Stimulated activated naive CD8-positive, alpha-beta T cell treated with anti-CD3 and anti-CD28 coated beads, Interleukin-15, Interleukin-2, amounts not matched to agents 100 U/mL and 50 U/mL, for 24 hours (primary cell): ENCODE measurements around the gene TSBP1.
A peak's percentile ranks its signal among the peaks of the same experiment; 100 is the strongest.
"Not testable (repeated sequence)": the region's sequence is repeated elsewhere in the genome, so short reads cannot be mapped to it uniquely, and the experiment has no call there.

Experiments used
- ATAC-seq: fragments of 150-1000 bp; cut with Tn5 transposase; one replicate; pipeline ENCODE4 v1.10.0; 2021
- DNase-seq: peaks from one replicate; pipeline ENCODE4 v3.0.0; 2021

The TSBP1 gene

GRCh38 chr6:32375739-32376529, 4.2 kb upstream of the TSBP1 start:
- ATAC-seq (no peak), DNase-seq (no peak)

- no peak for ATAC-seq
- DNase-seq: no peak
Measured at GRCh38 chr6:32371229-32371628, 474 bp downstream of the TSBP1 start.

GRCh38 chr6:32370505-32370904, 1.2 kb downstream of the TSBP1 start:
- ATAC-seq (no peak), DNase-seq (no peak)

- peak; percentile 23 for ATAC-seq
- no peak for DNase-seq
Measured at GRCh38 chr6:32369660-32370059, 2.0 kb downstream of the TSBP1 start.

- DNase-seq (no peak), ATAC-seq (no peak)
Measured at GRCh38 chr6:32367644-32368043, 4.1 kb downstream of the TSBP1 start.

- not testable (repeated sequence) for DNase-seq, ATAC-seq
Measured at GRCh38 chr6:32359225-32359624, 12.5 kb downstream of the TSBP1 start.

GRCh38 chr6:32358548-32358947, 13.2 kb downstream of the TSBP1 start:
- not testable (repeated sequence) for ATAC-seq, DNase-seq

- DNase-seq: no peak
- no peak for ATAC-seq
Measured at GRCh38 chr6:32355018-32355417, 16.7 kb downstream of the TSBP1 start.

- ATAC-seq: no peak
Measured at GRCh38 chr6:32353348-32353747, 18.4 kb downstream of the TSBP1 start.

GRCh38 chr6:32340242-32340641, 31.5 kb downstream of the TSBP1 start:
- no peak for ATAC-seq
- no peak for DNase-seq

More at GRCh38 chr6:32353348-32353747, 18.4 kb downstream of the TSBP1 start:
- DNase-seq: no peak

GRCh38 chr6:32337186-32337805, 34.4 kb downstream of the TSBP1 start:
- ATAC-seq: no peak
- DNase-seq: no peak

GRCh38 chr6:32332433-32332832, 39.3 kb downstream of the TSBP1 start:
- DNase-seq: no peak

GRCh38 chr6:32329141-32329540, 42.6 kb downstream of the TSBP1 start:
- DNase-seq (no peak), ATAC-seq (no peak)

More at GRCh38 chr6:32332433-32332832, 39.3 kb downstream of the TSBP1 start:
- ATAC-seq: no peak

- no peak for DNase-seq
- ATAC-seq: no peak
Measured at GRCh38 chr6:32327103-32327502, 44.6 kb downstream of the TSBP1 start.

GRCh38 chr6:32318501-32318900, 53.2 kb downstream of the TSBP1 start:
- DNase-seq (no peak), ATAC-seq (no peak)

- no peak for ATAC-seq
- no peak for DNase-seq
Measured at GRCh38 chr6:32317541-32317940, 54.2 kb downstream of the TSBP1 start.

GRCh38 chr6:32313964-32314363, 57.7 kb downstream of the TSBP1 start:
- ATAC-seq: no peak
- DNase-seq: no peak

GRCh38 chr6:32298632-32299336, 72.9 kb downstream of the TSBP1 start:
- ATAC-seq (no peak), DNase-seq (no peak)

- DNase-seq, ATAC-seq: not testable (repeated sequence)
Measured at GRCh38 chr6:32294980-32295379, 76.7 kb downstream of the TSBP1 start.

GRCh38 chr6:32294566-32294965, 77.1 kb downstream of the TSBP1 start:
- DNase-seq (no peak), ATAC-seq (no peak)

- ATAC-seq: no peak
- no peak for DNase-seq
Measured at GRCh38 chr6:32293695-32294094, 78.0 kb downstream of the TSBP1 start.

GRCh38 chr6:32291543-32291942, 80.2 kb downstream of the TSBP1 start:
- DNase-seq: no peak
- ATAC-seq: no peak

- DNase-seq: no peak
Measured at GRCh38 chr6:32290886-32291450, 80.7 kb downstream of the TSBP1 start.

More at GRCh38 chr6:32290886-32291450, 80.7 kb downstream of the TSBP1 start:
- ATAC-seq: no peak
